ENCODE data around the gene TFDP1.

DNA sequence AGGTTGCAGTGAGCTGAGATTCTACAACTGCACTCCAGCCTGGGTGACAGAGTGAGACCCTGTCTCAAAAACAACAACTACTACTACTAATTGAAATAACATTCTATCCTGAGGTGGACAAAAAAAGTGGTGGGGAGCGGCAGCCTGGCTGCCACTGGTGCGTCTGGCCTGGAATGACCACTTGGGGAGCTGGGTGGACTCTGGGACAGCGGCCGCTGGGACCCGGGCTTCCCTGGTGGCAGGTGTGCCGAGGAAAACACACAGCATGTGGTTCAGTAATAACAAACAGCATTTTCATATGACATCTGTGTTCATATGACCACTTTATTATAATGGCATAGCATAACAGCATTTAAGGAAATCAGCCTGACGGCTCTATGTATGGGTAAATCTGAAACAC lies 33.9 kb downstream of the TFDP1 start:
- TF ChIP-seq EZH2 (IDR thresholded peaks at IDR 0.05; ENCODE audit: low read depth), result no peak
- TF ChIP-seq, protein P1, sequence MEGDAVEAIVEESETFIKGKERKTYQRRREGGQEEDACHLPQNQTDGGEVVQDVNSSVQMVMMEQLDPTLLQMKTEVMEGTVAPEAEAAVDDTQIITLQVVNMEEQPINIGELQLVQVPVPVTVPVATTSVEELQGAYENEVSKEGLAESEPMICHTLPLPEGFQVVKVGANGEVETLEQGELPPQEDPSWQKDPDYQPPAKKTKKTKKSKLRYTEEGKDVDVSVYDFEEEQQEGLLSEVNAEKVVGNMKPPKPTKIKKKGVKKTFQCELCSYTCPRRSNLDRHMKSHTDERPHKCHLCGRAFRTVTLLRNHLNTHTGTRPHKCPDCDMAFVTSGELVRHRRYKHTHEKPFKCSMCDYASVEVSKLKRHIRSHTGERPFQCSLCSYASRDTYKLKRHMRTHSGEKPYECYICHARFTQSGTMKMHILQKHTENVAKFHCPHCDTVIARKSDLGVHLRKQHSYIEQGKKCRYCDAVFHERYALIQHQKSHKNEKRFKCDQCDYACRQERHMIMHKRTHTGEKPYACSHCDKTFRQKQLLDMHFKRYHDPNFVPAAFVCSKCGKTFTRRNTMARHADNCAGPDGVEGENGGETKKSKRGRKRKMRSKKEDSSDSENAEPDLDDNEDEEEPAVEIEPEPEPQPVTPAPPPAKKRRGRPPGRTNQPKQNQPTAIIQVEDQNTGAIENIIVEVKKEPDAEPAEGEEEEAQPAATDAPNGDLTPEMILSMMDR (conservative IDR thresholded peaks at IDR 0.05), result no peak
